Measurements from ENCODE around the gene ZCCHC7. TPM values are rescaled to one million over a fixed set of nuclear protein-coding genes. Genes with fewer than 3 reads are reported as not detected.

The ZCCHC7 gene
- polyA plus RNA-seq, 3 donors = 8.7 to 12.9 (median 12.5) TPM

GRCh38 chr9:37094751-37095150 is 25.6 kb upstream of the ZCCHC7 start:
- H2AFZ ChIP-seq (ENCODE audit: insufficient read depth, low read depth, low read length, poor library complexity, severe bottlenecking) = no peak overlapping the region
- no peak overlapping the region for H3K4me3 ChIP-seq (replicated peaks in 1 of 3; ENCODE audit: low read depth in 2 of 3, low read length in 3 of 3)
- H3K4me1 ChIP-seq (ENCODE audit: control insufficient read depth in 1 of 2, insufficient read depth in 2 of 2, low read length in 2 of 2) = no peaks in the 10 kb centered on the region
- no peak for DNase-seq
- Mint-ChIP-seq H3K27ac (no peak overlapping the region), H3K9me3 (no peaks in the 10 kb centered on the region), H3K4me3 (no peak overlapping the region), H3K27me3 (ENCODE audit: low read depth in 3 of 3) (peaks cover 1 to 5% (median 4%) of the 10 kb centered on the region in 3 donors), H3K4me1 (no peaks in the 10 kb centered on the region), H3K36me3 (peaks cover 0 to 3% of the 10 kb centered on the region in 2 donors)
- WGBS (ENCODE audit: insufficient coverage) = no CpG with 5 or more reads among the region's 1 CpG
- intact Hi-C loops (cut with micrococcal nuclease) = no loop called here
- no peaks in the 10 kb centered on the region for H3K27me3 ChIP-seq (ENCODE audit: control insufficient read depth in 2 of 2, insufficient read depth in 2 of 2, low read length in 2 of 2)
- no peak overlapping the region for H3K27ac ChIP-seq (ENCODE audit: low read depth in 1 of 2, low read length in 2 of 2)
- H4K20me1 ChIP-seq (ENCODE audit: insufficient read depth, low read length) = no peaks in the 10 kb centered on the region
- no peak overlapping the region for H3K4me2 ChIP-seq (replicated peaks; ENCODE audit: extremely low read depth, low read length, poor library complexity, severe bottlenecking)
- no peak overlapping the region for H3K9ac ChIP-seq (ENCODE audit: insufficient read depth, low read length, poor library complexity, severe bottlenecking)
- H3K36me3 ChIP-seq (replicated peaks in 1 of 2; ENCODE audit: control insufficient read depth in 1 of 2, insufficient read depth in 2 of 2, low read length in 2 of 2) = no peaks in the 10 kb centered on the region
- H3K9me3 ChIP-seq (replicated peaks in 1 of 2; ENCODE audit: control insufficient read depth in 1 of 2, insufficient read depth in 1 of 2, low read length in 2 of 2) = no peaks in the 10 kb centered on the region
- no peaks in the 10 kb centered on the region for H3K79me2 ChIP-seq (ENCODE audit: insufficient read depth, low read length)
- no peak for TF ChIP-seq CTCF (IDR thresholded peaks at IDR 0.05)

- no peaks in the 10 kb centered on the region for H3K36me3 ChIP-seq (replicated peaks in 1 of 2; ENCODE audit: control insufficient read depth in 1 of 2, insufficient read depth in 2 of 2, low read length in 2 of 2)
- no peak overlapping the region for H3K4me3 ChIP-seq (replicated peaks in 1 of 3; ENCODE audit: low read depth in 2 of 3, low read length in 3 of 3)
- Mint-ChIP-seq H3K9me3 (no peaks in the 10 kb centered on the region), H3K4me1 (no peaks in the 10 kb centered on the region), H3K36me3 (no peaks in the 10 kb centered on the region), H3K4me3 (no peak overlapping the region), H3K27ac (peak overlapping the region in 1 of 7 donors; percentile 4), H3K27me3 (ENCODE audit: low read depth in 3 of 3) (peaks cover 1 to 6% (median 4%) of the 10 kb centered on the region in 3 donors)
- H3K9me3 ChIP-seq (replicated peaks in 1 of 2; ENCODE audit: control insufficient read depth in 1 of 2, insufficient read depth in 1 of 2, low read length in 2 of 2) = no peaks in the 10 kb centered on the region
- no peaks in the 10 kb centered on the region for H3K79me2 ChIP-seq (ENCODE audit: insufficient read depth, low read length)
- no peaks in the 10 kb centered on the region for H3K27me3 ChIP-seq (ENCODE audit: control insufficient read depth in 2 of 2, insufficient read depth in 2 of 2, low read length in 2 of 2)
- TF ChIP-seq CTCF (IDR thresholded peaks at IDR 0.05) = no peak
- no peak overlapping the region for H2AFZ ChIP-seq (ENCODE audit: insufficient read depth, low read depth, low read length, poor library complexity, severe bottlenecking)
- WGBS (ENCODE audit: insufficient coverage) = 100% methylated on average over 2 of the region's 4 CpGs
- no peak overlapping the region for H3K4me2 ChIP-seq (replicated peaks; ENCODE audit: extremely low read depth, low read length, poor library complexity, severe bottlenecking)
- intact Hi-C loops (cut with micrococcal nuclease) = no loop called here
- no peaks in the 10 kb centered on the region for H4K20me1 ChIP-seq (ENCODE audit: insufficient read depth, low read length)
- no peak overlapping the region for H3K9ac ChIP-seq (ENCODE audit: insufficient read depth, low read length, poor library complexity, severe bottlenecking)
- no peak for DNase-seq
- no peak overlapping the region for H3K27ac ChIP-seq (ENCODE audit: low read depth in 1 of 2, low read length in 2 of 2)
- no peaks in the 10 kb centered on the region for H3K4me1 ChIP-seq (ENCODE audit: control insufficient read depth in 1 of 2, insufficient read depth in 2 of 2, low read length in 2 of 2)
Measured at GRCh38 chr9:37096628-37097027, 23.7 kb upstream of the ZCCHC7 start.
